ENCODE data around the gene PTX4.

PTX4 gene

GRCh38 chr16:1526608-1527555, 38.1 kb upstream of the PTX4 start:
- DNase-seq, result no peak
- in situ Hi-C loops (cut with HindIII; ENCODE audit: low pct_ligation_motif_present, low pct_unique_long_range_greater_than_20kb, low sequenced_read_pairs), result no loop called here

GRCh38 chr16:1525871-1526607, 37.3 kb upstream of the PTX4 start:
- no peak for DNase-seq
- in situ Hi-C loops (cut with HindIII; ENCODE audit: low pct_ligation_motif_present, low pct_unique_long_range_greater_than_20kb, low sequenced_read_pairs), result no loop called here

GRCh38 chr16:1524366-1524765, 35.6 kb upstream of the PTX4 start:
- in situ Hi-C loops (cut with HindIII; ENCODE audit: low pct_ligation_motif_present, low pct_unique_long_range_greater_than_20kb, low sequenced_read_pairs), result no loop called here
- DNase-seq, result no peak

- in situ Hi-C loops (cut with HindIII; ENCODE audit: low pct_ligation_motif_present, low pct_unique_long_range_greater_than_20kb, low sequenced_read_pairs), result no loop called here
- DNase-seq, result no peak
Observed at GRCh38 chr16:1523581-1524245, 35.0 kb upstream of the PTX4 start.

- no peak for DNase-seq
- in situ Hi-C loops (cut with HindIII; ENCODE audit: low pct_ligation_motif_present, low pct_unique_long_range_greater_than_20kb, low sequenced_read_pairs), result no loop called here
Observed at GRCh38 chr16:1520461-1520860, 31.7 kb upstream of the PTX4 start.

- no peak for DNase-seq
- in situ Hi-C loops (cut with HindIII; ENCODE audit: low pct_ligation_motif_present, low pct_unique_long_range_greater_than_20kb, low sequenced_read_pairs), result no loop called here
Observed at GRCh38 chr16:1519831-1520230, 31.1 kb upstream of the PTX4 start.

GRCh38 chr16:1518626-1519135, 29.9 kb upstream of the PTX4 start:
- in situ Hi-C loops (cut with HindIII; ENCODE audit: low pct_ligation_motif_present, low pct_unique_long_range_greater_than_20kb, low sequenced_read_pairs), result no loop called here
- DNase-seq, result no peak

GRCh38 chr16:1514507-1514906, 25.8 kb upstream of the PTX4 start:
- in situ Hi-C loops (cut with HindIII; ENCODE audit: low pct_ligation_motif_present, low pct_unique_long_range_greater_than_20kb, low sequenced_read_pairs), result no loop called here

GRCh38 chr16:1512774-1513173, 24.0 kb upstream of the PTX4 start:
- in situ Hi-C loops (cut with HindIII; ENCODE audit: low pct_ligation_motif_present, low pct_unique_long_range_greater_than_20kb, low sequenced_read_pairs), result no loop called here
- DNase-seq, result no peak

More at GRCh38 chr16:1514507-1514906, 25.8 kb upstream of the PTX4 start:
- DNase-seq, result no peak

GRCh38 chr16:1511662-1512569, 23.2 kb upstream of the PTX4 start:
- no peak for DNase-seq
- in situ Hi-C loops (cut with HindIII; ENCODE audit: low pct_ligation_motif_present, low pct_unique_long_range_greater_than_20kb, low sequenced_read_pairs), result no loop called here

GRCh38 chr16:1510941-1511351, 22.2 kb upstream of the PTX4 start:
- DNase-seq, result no peak
- in situ Hi-C loops (cut with HindIII; ENCODE audit: low pct_ligation_motif_present, low pct_unique_long_range_greater_than_20kb, low sequenced_read_pairs), result no loop called here

- no peak for DNase-seq
- in situ Hi-C loops (cut with HindIII; ENCODE audit: low pct_ligation_motif_present, low pct_unique_long_range_greater_than_20kb, low sequenced_read_pairs), result no loop called here
Observed at GRCh38 chr16:1510272-1510671, 21.5 kb upstream of the PTX4 start.

GRCh38 chr16:1509307-1510221, 20.8 kb upstream of the PTX4 start:
- in situ Hi-C loops (cut with HindIII; ENCODE audit: low pct_ligation_motif_present, low pct_unique_long_range_greater_than_20kb, low sequenced_read_pairs), result no loop called here
- DNase-seq, result no peak

GRCh38 chr16:1508494-1509187, 19.9 kb upstream of the PTX4 start:
- in situ Hi-C loops (cut with HindIII; ENCODE audit: low pct_ligation_motif_present, low pct_unique_long_range_greater_than_20kb, low sequenced_read_pairs), result no loop called here

GRCh38 chr16:1506494-1507213, 17.9 kb upstream of the PTX4 start:
- in situ Hi-C loops (cut with HindIII; ENCODE audit: low pct_ligation_motif_present, low pct_unique_long_range_greater_than_20kb, low sequenced_read_pairs), result no loop called here
- DNase-seq, result no peak

More at GRCh38 chr16:1508494-1509187, 19.9 kb upstream of the PTX4 start:
- no peak for DNase-seq

- DNase-seq, result no peak
- in situ Hi-C loops (cut with HindIII; ENCODE audit: low pct_ligation_motif_present, low pct_unique_long_range_greater_than_20kb, low sequenced_read_pairs), result no loop called here
Observed at GRCh38 chr16:1505912-1506311, 17.2 kb upstream of the PTX4 start.
